ENCODE results near the gene ELP1. TPM values are rescaled to one million over a fixed set of nuclear protein-coding genes. Genes with fewer than 3 reads are reported as not detected.

The ELP1 gene
- total and polyA plus RNA-seq, 2 donors from 2014 or later: 12.9 to 25.2 TPM

GRCh38 chr9:108867116-108867515 lies 66.8 kb downstream of the ELP1 start:
- FAIRE-seq: no peak
- H3K36me3 ChIP-seq (ENCODE audit: control insufficient read depth in 2 of 3, insufficient read depth in 3 of 3, low read length in 3 of 3): peaks cover 2 to 12% (median 5%) of the 10 kb centered on the region in 3 donors
- H3K9ac ChIP-seq (ENCODE audit: low read length in 3 of 3): no peak overlapping the region
- no peak for TF ChIP-seq CTCF (IDR thresholded peaks at IDR 0.05; ENCODE audit: borderline replicate concordance, extremely low read depth, insufficient read depth)
- H3K4me3 ChIP-seq (ENCODE audit: low read length in 3 of 3): no peak overlapping the region
- no peaks in the 10 kb centered on the region for H3K4me1 ChIP-seq (ENCODE audit: control insufficient read depth in 2 of 3, insufficient read depth in 2 of 3, low read depth in 1 of 3, low read length in 3 of 3)
- H3K9me3 ChIP-seq (ENCODE audit: control insufficient read depth in 2 of 3, insufficient read depth in 1 of 3, low read length in 3 of 3): no peaks in the 10 kb centered on the region
- intact Hi-C loops (cut with DNase I): no loop called here
- no peak overlapping the region for H3K27ac ChIP-seq (ENCODE audit: low read depth in 2 of 2, low read length in 2 of 2)
- no peaks in the 10 kb centered on the region for H3K27me3 ChIP-seq (ENCODE audit: control insufficient read depth, insufficient read depth, low read length)
- no peak for DNase-seq

GRCh38 chr9:108866001-108866420 lies 67.9 kb downstream of the ELP1 start:
- H3K27ac ChIP-seq (ENCODE audit: low read depth in 2 of 2, low read length in 2 of 2): no peak overlapping the region
- no peak for TF ChIP-seq CTCF (IDR thresholded peaks at IDR 0.05; ENCODE audit: borderline replicate concordance, extremely low read depth, insufficient read depth)
- no peak overlapping the region for H3K9ac ChIP-seq (ENCODE audit: low read length in 3 of 3)
- no peaks in the 10 kb centered on the region for H3K4me1 ChIP-seq (ENCODE audit: control insufficient read depth in 2 of 3, insufficient read depth in 2 of 3, low read depth in 1 of 3, low read length in 3 of 3)
- DNase-seq (no peak), FAIRE-seq (no peak)
- no peaks in the 10 kb centered on the region for H3K27me3 ChIP-seq (ENCODE audit: control insufficient read depth, insufficient read depth, low read length)
- peaks cover under 1 to 5% (median under 1%) of the 10 kb centered on the region in 3 donors for H3K36me3 ChIP-seq (ENCODE audit: control insufficient read depth in 2 of 3, insufficient read depth in 3 of 3, low read length in 3 of 3)
- no peak overlapping the region for H3K4me3 ChIP-seq (ENCODE audit: low read length in 3 of 3)
- H3K9me3 ChIP-seq (ENCODE audit: control insufficient read depth in 2 of 3, insufficient read depth in 1 of 3, low read length in 3 of 3): no peaks in the 10 kb centered on the region
- intact Hi-C loops (cut with DNase I): no loop called here

GRCh38 chr9:108865037-108865436 lies 68.9 kb downstream of the ELP1 start:
- no peak overlapping the region for H3K9ac ChIP-seq (ENCODE audit: low read length in 3 of 3)
- DNase-seq (no peak), FAIRE-seq (no peak)
- H3K27ac ChIP-seq (ENCODE audit: low read depth in 2 of 2, low read length in 2 of 2): no peak overlapping the region
- no peaks in the 10 kb centered on the region for H3K4me1 ChIP-seq (ENCODE audit: control insufficient read depth in 2 of 3, insufficient read depth in 2 of 3, low read depth in 1 of 3, low read length in 3 of 3)
- no peaks in the 10 kb centered on the region for H3K9me3 ChIP-seq (ENCODE audit: control insufficient read depth in 2 of 3, insufficient read depth in 1 of 3, low read length in 3 of 3)
- no peaks in the 10 kb centered on the region for H3K27me3 ChIP-seq (ENCODE audit: control insufficient read depth, insufficient read depth, low read length)
- intact Hi-C loops (cut with DNase I): no loop called here
- H3K36me3 ChIP-seq (ENCODE audit: control insufficient read depth in 2 of 3, insufficient read depth in 3 of 3, low read length in 3 of 3): peaks cover 0 to 2% (median 0%) of the 10 kb centered on the region in 3 donors
- no peak overlapping the region for H3K4me3 ChIP-seq (ENCODE audit: low read length in 3 of 3)
- TF ChIP-seq CTCF (IDR thresholded peaks at IDR 0.05; ENCODE audit: borderline replicate concordance, extremely low read depth, insufficient read depth): no peak

DNA sequence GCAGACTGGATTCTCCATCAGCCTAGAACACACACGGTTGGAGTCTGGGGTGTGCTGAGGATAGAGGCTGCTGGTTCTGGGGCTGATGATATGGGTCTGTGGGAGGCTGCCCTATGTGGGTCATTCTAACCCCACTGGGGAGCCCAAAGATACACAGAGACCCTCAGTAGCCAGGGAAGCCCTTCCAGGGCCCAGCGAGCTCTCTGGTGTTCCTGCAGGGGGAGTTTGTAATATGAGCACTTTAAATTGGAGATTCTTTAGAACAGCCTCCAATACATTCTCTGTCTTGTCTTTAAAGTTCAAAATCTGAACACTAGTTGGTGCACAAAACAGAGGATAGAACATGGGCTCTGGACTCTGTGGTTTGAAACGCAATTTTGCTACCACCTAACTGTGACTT lies 69.5 kb downstream of the ELP1 start:
- no peak for DNase-seq
- no peak overlapping the region for H3K4me3 ChIP-seq (ENCODE audit: low read length in 3 of 3)
- no peaks in the 10 kb centered on the region for H3K4me1 ChIP-seq (ENCODE audit: control insufficient read depth in 2 of 3, insufficient read depth in 2 of 3, low read depth in 1 of 3, low read length in 3 of 3)
- peaks cover 0 to 2% (median 0%) of the 10 kb centered on the region in 3 donors for H3K36me3 ChIP-seq (ENCODE audit: control insufficient read depth in 2 of 3, insufficient read depth in 3 of 3, low read length in 3 of 3)
- intact Hi-C loops (cut with DNase I): no loop called here
- no peak overlapping the region for H3K27ac ChIP-seq (ENCODE audit: low read depth in 2 of 2, low read length in 2 of 2)
- H3K9me3 ChIP-seq (ENCODE audit: control insufficient read depth in 2 of 3, insufficient read depth in 1 of 3, low read length in 3 of 3): no peaks in the 10 kb centered on the region
- H3K9ac ChIP-seq (ENCODE audit: low read length in 3 of 3): no peak overlapping the region
- TF ChIP-seq CTCF (IDR thresholded peaks at IDR 0.05; ENCODE audit: borderline replicate concordance, extremely low read depth, insufficient read depth): no peak
- no peak for FAIRE-seq
- no peaks in the 10 kb centered on the region for H3K27me3 ChIP-seq (ENCODE audit: control insufficient read depth, insufficient read depth, low read length)

Data from kidney (tissue), 14 donors.